GM12872 (cell line): Measurements from ENCODE around the gene CCDC91.

Experiments used
- TF ChIP-seq, protein P1 (sequence below): IDR thresholded peaks from 3 replicates; pipeline ENCODE4 v1.5.1; 2011; ENCODE audit warnings: low read depth, mild to moderate bottlenecking, low read length, moderate library complexity; ENCODE audit not compliant: insufficient read depth

Gene CCDC91

GRCh38 chr12:28507033-28507432, 316.8 kb downstream of the CCDC91 start:
- TF ChIP-seq, protein P1, sequence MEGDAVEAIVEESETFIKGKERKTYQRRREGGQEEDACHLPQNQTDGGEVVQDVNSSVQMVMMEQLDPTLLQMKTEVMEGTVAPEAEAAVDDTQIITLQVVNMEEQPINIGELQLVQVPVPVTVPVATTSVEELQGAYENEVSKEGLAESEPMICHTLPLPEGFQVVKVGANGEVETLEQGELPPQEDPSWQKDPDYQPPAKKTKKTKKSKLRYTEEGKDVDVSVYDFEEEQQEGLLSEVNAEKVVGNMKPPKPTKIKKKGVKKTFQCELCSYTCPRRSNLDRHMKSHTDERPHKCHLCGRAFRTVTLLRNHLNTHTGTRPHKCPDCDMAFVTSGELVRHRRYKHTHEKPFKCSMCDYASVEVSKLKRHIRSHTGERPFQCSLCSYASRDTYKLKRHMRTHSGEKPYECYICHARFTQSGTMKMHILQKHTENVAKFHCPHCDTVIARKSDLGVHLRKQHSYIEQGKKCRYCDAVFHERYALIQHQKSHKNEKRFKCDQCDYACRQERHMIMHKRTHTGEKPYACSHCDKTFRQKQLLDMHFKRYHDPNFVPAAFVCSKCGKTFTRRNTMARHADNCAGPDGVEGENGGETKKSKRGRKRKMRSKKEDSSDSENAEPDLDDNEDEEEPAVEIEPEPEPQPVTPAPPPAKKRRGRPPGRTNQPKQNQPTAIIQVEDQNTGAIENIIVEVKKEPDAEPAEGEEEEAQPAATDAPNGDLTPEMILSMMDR: no peak

- TF ChIP-seq, protein P1: no peak
Observed at GRCh38 chr12:28507867-28508266, 317.6 kb downstream of the CCDC91 start.

GRCh38 chr12:28512406-28512805, 322.1 kb downstream of the CCDC91 start:
- TF ChIP-seq, protein P1: no peak

DNA sequence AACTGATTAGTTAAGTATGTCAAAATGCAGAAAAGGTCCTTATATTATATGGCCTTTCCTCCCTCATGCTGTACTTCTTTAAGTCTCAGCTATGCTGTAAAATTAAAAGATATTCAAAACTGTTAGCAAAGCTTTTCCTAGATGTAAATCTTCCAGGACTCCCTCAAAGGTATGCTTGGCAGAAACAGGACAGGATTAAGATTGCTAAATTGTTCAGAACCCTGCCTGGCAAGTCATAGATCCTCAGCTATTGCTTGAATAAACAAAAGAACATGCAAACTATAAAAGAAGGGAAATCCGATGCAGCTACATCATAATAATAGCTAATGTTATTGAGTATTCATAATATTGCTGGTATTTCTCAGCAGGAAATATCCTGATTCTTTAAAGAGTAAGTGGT, 322.6 kb downstream of the CCDC91 start:
- TF ChIP-seq, protein P1: no peak

GRCh38 chr12:28513983-28514382, 323.7 kb downstream of the CCDC91 start:
- TF ChIP-seq, protein P1: no peak

- TF ChIP-seq, protein P1: no peak
Observed at GRCh38 chr12:28517101-28517500, 326.8 kb downstream of the CCDC91 start.

- TF ChIP-seq, protein P1: no peak
Observed at GRCh38 chr12:28527631-28528249, 337.5 kb downstream of the CCDC91 start.
